GM12878 (cell line): ENCODE measurements around the gene CD38.

ENCODE experiments used
- BCL3 ChIP-seq: IDR thresholded peaks from 2 replicates; pipeline ENCODE4 v1.6.1; 2011; ENCODE audit warnings: borderline replicate concordance, low read depth, mild to moderate bottlenecking, moderate library complexity, low read length; ENCODE audit not compliant: insufficient read depth, poor library complexity, severe bottlenecking
- CTCF ChIP-seq, 3 experiments: IDR thresholded peaks in 2 of 3; conservative IDR thresholded peaks in 1 of 3; 2 replicates each; pipeline ENCODE4 v1.5.1; 2011; ENCODE audit warnings: low read depth in 3 of 3, low read length in 3 of 3, mild to moderate bottlenecking in 3 of 3, control low read depth in 2 of 3, moderate library complexity in 2 of 3, inconsistent platforms in 1 of 3, mixed read lengths in 1 of 3; ENCODE audit not compliant: control insufficient read depth in 2 of 3, insufficient read depth in 1 of 3; ENCODE audit errors: extremely low read depth in 1 of 3
- USF2 ChIP-seq: IDR thresholded peaks from 2 replicates; pipeline ENCODE4 v1.6.1; 2011; ENCODE audit warnings: low read depth, low read length, improper control_type of control experiment, borderline replicate concordance

GRCh38 chr4:15794426-15794825, 16.3 kb downstream of the CD38 start:
- TF ChIP-seq CTCF (IDR thresholded peaks at IDR 0.05 in 2 of 3, conservative IDR thresholded peaks at IDR 0.05 in 1 of 3; ENCODE audit: control insufficient read depth in 2 of 3, extremely low read depth in 1 of 3, insufficient read depth in 1 of 3, low read depth in 3 of 3, low read length in 3 of 3): no peak
- no peak for TF ChIP-seq BCL3
- TF ChIP-seq USF2: no peak
